ENCODE data around the gene MORN1.

Gene MORN1

GRCh38 chr1:2402420-2402819 lies 11.1 kb upstream of the MORN1 start:
- no peak overlapping the region for H2AFZ ChIP-seq (ENCODE audit: low read depth, low read length, severe bottlenecking)
- TF ChIP-seq EZH2phosphoT487 (conservative IDR thresholded peaks at IDR 0.05; ENCODE audit: low read length) = no peak
- TF ChIP-seq, protein P1, sequence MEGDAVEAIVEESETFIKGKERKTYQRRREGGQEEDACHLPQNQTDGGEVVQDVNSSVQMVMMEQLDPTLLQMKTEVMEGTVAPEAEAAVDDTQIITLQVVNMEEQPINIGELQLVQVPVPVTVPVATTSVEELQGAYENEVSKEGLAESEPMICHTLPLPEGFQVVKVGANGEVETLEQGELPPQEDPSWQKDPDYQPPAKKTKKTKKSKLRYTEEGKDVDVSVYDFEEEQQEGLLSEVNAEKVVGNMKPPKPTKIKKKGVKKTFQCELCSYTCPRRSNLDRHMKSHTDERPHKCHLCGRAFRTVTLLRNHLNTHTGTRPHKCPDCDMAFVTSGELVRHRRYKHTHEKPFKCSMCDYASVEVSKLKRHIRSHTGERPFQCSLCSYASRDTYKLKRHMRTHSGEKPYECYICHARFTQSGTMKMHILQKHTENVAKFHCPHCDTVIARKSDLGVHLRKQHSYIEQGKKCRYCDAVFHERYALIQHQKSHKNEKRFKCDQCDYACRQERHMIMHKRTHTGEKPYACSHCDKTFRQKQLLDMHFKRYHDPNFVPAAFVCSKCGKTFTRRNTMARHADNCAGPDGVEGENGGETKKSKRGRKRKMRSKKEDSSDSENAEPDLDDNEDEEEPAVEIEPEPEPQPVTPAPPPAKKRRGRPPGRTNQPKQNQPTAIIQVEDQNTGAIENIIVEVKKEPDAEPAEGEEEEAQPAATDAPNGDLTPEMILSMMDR (IDR thresholded peaks at IDR 0.05; ENCODE audit: insufficient read depth, low read length, poor library complexity, severe bottlenecking) = no peak
- no peaks in the 10 kb centered on the region for H3K79me2 ChIP-seq (ENCODE audit: insufficient read depth, low read length)
- no peak overlapping the region for H3K27ac ChIP-seq (ENCODE audit: low read depth, low read length)
- H3K4me3 ChIP-seq (ENCODE audit: insufficient read depth, low read length, poor library complexity, severe bottlenecking) = no peak overlapping the region
- no peaks in the 10 kb centered on the region for H3K9me3 ChIP-seq (ENCODE audit: insufficient read depth, low read length)
- no peaks in the 10 kb centered on the region for H3F3A ChIP-seq (ENCODE audit: insufficient read depth)
- no peaks in the 10 kb centered on the region for H3K36me3 ChIP-seq (ENCODE audit: low read length)
- H3K9ac ChIP-seq (ENCODE audit: low read length) = no peak overlapping the region
- no peak overlapping the region for H3K4me2 ChIP-seq (ENCODE audit: low read depth, low read length, poor library complexity, severe bottlenecking)
- no peaks in the 10 kb centered on the region for H4K20me1 ChIP-seq (ENCODE audit: low read depth, low read length)
- no peaks in the 10 kb centered on the region for H3K9me2 ChIP-seq (replicated peaks; ENCODE audit: insufficient read depth, low read length)
- no peaks in the 10 kb centered on the region for H3K27me3 ChIP-seq (ENCODE audit: low read length)

DNA sequence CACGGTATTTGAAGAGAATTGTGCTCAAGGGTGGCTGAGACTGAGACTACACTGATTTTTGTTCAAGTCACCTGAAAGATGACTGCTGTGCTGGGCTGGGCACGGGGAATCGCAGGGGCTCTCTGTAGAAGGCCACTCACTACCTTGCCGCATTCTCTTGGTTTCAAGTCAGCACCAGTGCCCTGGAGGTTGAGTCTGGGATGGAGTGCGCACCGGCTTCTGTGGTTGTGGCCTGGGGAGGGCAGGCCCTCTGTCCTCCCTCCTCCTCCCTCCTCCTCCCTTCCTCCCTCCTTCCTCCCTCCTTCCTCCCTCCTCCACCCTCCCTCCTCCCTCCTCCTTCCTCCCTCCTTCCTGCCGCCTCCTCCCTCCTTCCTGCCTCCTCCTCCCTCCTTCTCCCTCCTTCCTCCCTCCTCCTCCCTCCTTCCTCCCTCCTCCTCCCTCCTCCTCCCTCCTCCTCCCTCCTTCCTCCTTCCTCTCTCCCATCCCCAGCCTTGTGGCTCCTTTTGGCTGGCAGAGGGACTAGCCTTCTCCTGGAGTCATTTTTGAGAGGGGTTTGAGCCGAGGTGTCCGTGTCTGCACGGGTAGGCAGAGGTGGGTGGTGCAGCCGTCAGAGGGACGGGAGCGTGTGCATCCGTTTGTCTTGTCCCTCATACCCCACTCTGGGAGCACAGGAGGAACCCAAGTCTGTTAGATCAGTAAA lies 9.7 kb upstream of the MORN1 start:
- no peaks in the 10 kb centered on the region for H3K36me3 ChIP-seq (ENCODE audit: low read length)
- H3K27ac ChIP-seq (ENCODE audit: low read depth, low read length) = no peak overlapping the region
- no peaks in the 10 kb centered on the region for H4K20me1 ChIP-seq (ENCODE audit: low read depth, low read length)
- no peaks in the 10 kb centered on the region for H3K9me2 ChIP-seq (replicated peaks; ENCODE audit: insufficient read depth, low read length)
- no peak overlapping the region for H3K9ac ChIP-seq (ENCODE audit: low read length)
- no peaks in the 10 kb centered on the region for H3K9me3 ChIP-seq (ENCODE audit: insufficient read depth, low read length)
- no peak overlapping the region for H2AFZ ChIP-seq (ENCODE audit: low read depth, low read length, severe bottlenecking)
- no peaks in the 10 kb centered on the region for H3F3A ChIP-seq (ENCODE audit: insufficient read depth)
- no peak overlapping the region for H3K4me2 ChIP-seq (ENCODE audit: low read depth, low read length, poor library complexity, severe bottlenecking)
- no peaks in the 10 kb centered on the region for H3K27me3 ChIP-seq (ENCODE audit: low read length)
- no peak overlapping the region for H3K4me3 ChIP-seq (ENCODE audit: insufficient read depth, low read length, poor library complexity, severe bottlenecking)
- no peak for TF ChIP-seq EZH2phosphoT487 (conservative IDR thresholded peaks at IDR 0.05; ENCODE audit: low read length)
- TF ChIP-seq, protein P1 (IDR thresholded peaks at IDR 0.05; ENCODE audit: insufficient read depth, low read length, poor library complexity, severe bottlenecking) = no peak
- no peaks in the 10 kb centered on the region for H3K79me2 ChIP-seq (ENCODE audit: insufficient read depth, low read length)

- Histone ChIP-seq H3K79me2 (ENCODE audit: insufficient read depth, low read length) (no peaks in the 10 kb centered on the region), H4K20me1 (ENCODE audit: low read depth, low read length) (no peaks in the 10 kb centered on the region), H3K27ac (ENCODE audit: low read depth, low read length) (no peak overlapping the region), H3F3A (ENCODE audit: insufficient read depth) (no peaks in the 10 kb centered on the region), H3K9me2 (replicated peaks; ENCODE audit: insufficient read depth, low read length) (no peaks in the 10 kb centered on the region), H3K9me3 (ENCODE audit: insufficient read depth, low read length) (no peaks in the 10 kb centered on the region), H3K9ac (ENCODE audit: low read length) (no peak overlapping the region), H3K4me3 (ENCODE audit: insufficient read depth, low read length, poor library complexity, severe bottlenecking) (no peak overlapping the region), H3K36me3 (ENCODE audit: low read length) (no peaks in the 10 kb centered on the region), H3K27me3 (ENCODE audit: low read length) (no peaks in the 10 kb centered on the region), H3K4me2 (ENCODE audit: low read depth, low read length, poor library complexity, severe bottlenecking) (no peak overlapping the region), H2AFZ (ENCODE audit: low read depth, low read length, severe bottlenecking) (no peak overlapping the region)
- TF ChIP-seq EZH2phosphoT487 (conservative IDR thresholded peaks at IDR 0.05; ENCODE audit: low read length) = no peak
- TF ChIP-seq, protein P1 (IDR thresholded peaks at IDR 0.05; ENCODE audit: insufficient read depth, low read length, poor library complexity, severe bottlenecking) = no peak
These were observed 9.2 kb upstream of the MORN1 start for GRCh38 chr1:2400576-2400909.
